Measurements from ENCODE around the gene UCK1.

DNA sequence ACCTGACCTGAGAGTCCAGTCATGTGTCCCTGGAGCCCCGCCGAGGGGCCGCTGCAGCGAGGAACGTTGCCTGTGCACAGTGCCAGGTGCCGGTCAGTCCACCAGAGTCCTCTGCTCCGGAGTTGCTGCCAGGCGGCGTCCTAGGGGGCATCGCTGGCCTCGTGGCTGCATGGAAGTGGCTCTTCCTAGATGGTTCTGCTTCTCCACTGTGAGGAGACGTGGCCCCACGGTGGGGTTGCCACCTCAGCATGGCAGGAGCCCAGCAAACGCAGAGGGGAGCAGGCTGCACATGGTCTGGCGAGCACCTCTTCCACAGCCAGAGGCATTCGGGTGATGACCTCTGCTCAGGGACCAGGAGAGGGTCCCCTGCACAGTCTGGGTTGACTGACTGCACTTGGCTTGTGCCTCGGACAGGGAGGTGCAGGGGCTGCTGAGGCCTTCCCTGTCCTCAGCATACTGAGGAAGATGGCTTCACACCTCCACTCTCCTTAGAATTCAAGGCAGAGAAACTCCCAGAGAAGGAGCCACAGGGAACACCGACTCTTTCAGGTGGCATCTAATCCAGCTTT, 54.2 kb downstream of the UCK1 start:
- TF ChIP-seq, protein P1, sequence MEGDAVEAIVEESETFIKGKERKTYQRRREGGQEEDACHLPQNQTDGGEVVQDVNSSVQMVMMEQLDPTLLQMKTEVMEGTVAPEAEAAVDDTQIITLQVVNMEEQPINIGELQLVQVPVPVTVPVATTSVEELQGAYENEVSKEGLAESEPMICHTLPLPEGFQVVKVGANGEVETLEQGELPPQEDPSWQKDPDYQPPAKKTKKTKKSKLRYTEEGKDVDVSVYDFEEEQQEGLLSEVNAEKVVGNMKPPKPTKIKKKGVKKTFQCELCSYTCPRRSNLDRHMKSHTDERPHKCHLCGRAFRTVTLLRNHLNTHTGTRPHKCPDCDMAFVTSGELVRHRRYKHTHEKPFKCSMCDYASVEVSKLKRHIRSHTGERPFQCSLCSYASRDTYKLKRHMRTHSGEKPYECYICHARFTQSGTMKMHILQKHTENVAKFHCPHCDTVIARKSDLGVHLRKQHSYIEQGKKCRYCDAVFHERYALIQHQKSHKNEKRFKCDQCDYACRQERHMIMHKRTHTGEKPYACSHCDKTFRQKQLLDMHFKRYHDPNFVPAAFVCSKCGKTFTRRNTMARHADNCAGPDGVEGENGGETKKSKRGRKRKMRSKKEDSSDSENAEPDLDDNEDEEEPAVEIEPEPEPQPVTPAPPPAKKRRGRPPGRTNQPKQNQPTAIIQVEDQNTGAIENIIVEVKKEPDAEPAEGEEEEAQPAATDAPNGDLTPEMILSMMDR (IDR thresholded peaks at IDR 0.05; ENCODE audit: insufficient read depth, low read length) = no peak
- TF ChIP-seq, protein P2, sequence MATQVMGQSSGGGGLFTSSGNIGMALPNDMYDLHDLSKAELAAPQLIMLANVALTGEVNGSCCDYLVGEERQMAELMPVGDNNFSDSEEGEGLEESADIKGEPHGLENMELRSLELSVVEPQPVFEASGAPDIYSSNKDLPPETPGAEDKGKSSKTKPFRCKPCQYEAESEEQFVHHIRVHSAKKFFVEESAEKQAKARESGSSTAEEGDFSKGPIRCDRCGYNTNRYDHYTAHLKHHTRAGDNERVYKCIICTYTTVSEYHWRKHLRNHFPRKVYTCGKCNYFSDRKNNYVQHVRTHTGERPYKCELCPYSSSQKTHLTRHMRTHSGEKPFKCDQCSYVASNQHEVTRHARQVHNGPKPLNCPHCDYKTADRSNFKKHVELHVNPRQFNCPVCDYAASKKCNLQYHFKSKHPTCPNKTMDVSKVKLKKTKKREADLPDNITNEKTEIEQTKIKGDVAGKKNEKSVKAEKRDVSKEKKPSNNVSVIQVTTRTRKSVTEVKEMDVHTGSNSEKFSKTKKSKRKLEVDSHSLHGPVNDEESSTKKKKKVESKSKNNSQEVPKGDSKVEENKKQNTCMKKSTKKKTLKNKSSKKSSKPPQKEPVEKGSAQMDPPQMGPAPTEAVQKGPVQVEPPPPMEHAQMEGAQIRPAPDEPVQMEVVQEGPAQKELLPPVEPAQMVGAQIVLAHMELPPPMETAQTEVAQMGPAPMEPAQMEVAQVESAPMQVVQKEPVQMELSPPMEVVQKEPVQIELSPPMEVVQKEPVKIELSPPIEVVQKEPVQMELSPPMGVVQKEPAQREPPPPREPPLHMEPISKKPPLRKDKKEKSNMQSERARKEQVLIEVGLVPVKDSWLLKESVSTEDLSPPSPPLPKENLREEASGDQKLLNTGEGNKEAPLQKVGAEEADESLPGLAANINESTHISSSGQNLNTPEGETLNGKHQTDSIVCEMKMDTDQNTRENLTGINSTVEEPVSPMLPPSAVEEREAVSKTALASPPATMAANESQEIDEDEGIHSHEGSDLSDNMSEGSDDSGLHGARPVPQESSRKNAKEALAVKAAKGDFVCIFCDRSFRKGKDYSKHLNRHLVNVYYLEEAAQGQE (IDR thresholded peaks at IDR 0.05; ENCODE audit: insufficient replicate concordance, low read depth) = no peak
- TF ChIP-seq POLR2AphosphoS5 (IDR thresholded peaks at IDR 0.05; ENCODE audit: low read depth) = no peak
- no peak for TF ChIP-seq GABPA (IDR thresholded peaks at IDR 0.05; ENCODE audit: low read depth)
- TF ChIP-seq SPI1 (IDR thresholded peaks at IDR 0.05; ENCODE audit: borderline replicate concordance, low read depth) = no peak
